ENCODE results near the gene NDUFA12. TPM values are rescaled to one million over a fixed set of nuclear protein-coding genes. Genes with fewer than 3 reads are reported as not detected.

The NDUFA12 gene
- total and polyA plus RNA-seq, 12 donors, result 84.0 to 297 (median 119) TPM

GRCh38 chr12:94951071-94951934 lies 52.2 kb downstream of the NDUFA12 start:
- no peaks in the 10 kb centered on the region for H3K9me3 ChIP-seq (replicated peaks in 1 of 3)
- no peaks in the 10 kb centered on the region for H3K27me3 ChIP-seq
- intact Hi-C loops (cut with DNase I), result no loop called here
- H3K4me3 ChIP-seq, result no peak overlapping the region
- no peaks in the 10 kb centered on the region for H3K36me3 ChIP-seq (replicated peaks in 1 of 2)
- no peaks in the 10 kb centered on the region for H3K4me1 ChIP-seq (replicated peaks in 1 of 2)
- TF ChIP-seq CTCF (IDR thresholded peaks at IDR 0.05) (no peak), POLR2A (IDR thresholded peaks at IDR 0.05) (no peak)
- peak in 1 of 7 donors; percentile 41 for DNase-seq
- 66 to 75% (median 68%) methylated on average over 7 of the region's 7 CpGs for WGBS, 4 donors
- no peak overlapping the region for H3K27ac ChIP-seq

GRCh38 chr12:94948232-94948810 lies 55.2 kb downstream of the NDUFA12 start:
- WGBS, 4 donors, result 75 to 77% (median 75%) methylated on average over 6 of the region's 6 CpGs
- Histone ChIP-seq H3K4me1 (replicated peaks in 1 of 2) (no peaks in the 10 kb centered on the region), H3K27me3 (no peaks in the 10 kb centered on the region), H3K4me3 (no peak overlapping the region), H3K9me3 (replicated peaks in 1 of 3) (no peaks in the 10 kb centered on the region), H3K27ac (no peak overlapping the region), H3K36me3 (replicated peaks in 1 of 2) (no peaks in the 10 kb centered on the region)
- TF ChIP-seq CTCF (IDR thresholded peaks at IDR 0.05), result no peak
- TF ChIP-seq POLR2A (IDR thresholded peaks at IDR 0.05), result no peak
- peak in 1 of 7 donors; percentile 20 for DNase-seq
- intact Hi-C loops (cut with DNase I), result no loop called here

GRCh38 chr12:94942663-94943062 lies 60.8 kb downstream of the NDUFA12 start:
- H3K27me3 ChIP-seq, result no peaks in the 10 kb centered on the region
- no peaks in the 10 kb centered on the region for H3K36me3 ChIP-seq (replicated peaks in 1 of 2)

More at GRCh38 chr12:94942663-94943062, 60.8 kb downstream of the NDUFA12 start:
- DNase-seq, result no peak
- Histone ChIP-seq H3K27ac (no peak overlapping the region), H3K4me3 (no peak overlapping the region), H3K4me1 (replicated peaks in 1 of 2) (no peaks in the 10 kb centered on the region), H3K9me3 (replicated peaks in 1 of 3) (no peaks in the 10 kb centered on the region)
- WGBS, 4 donors, result 80 to 95% (median 87%) methylated on average over 3 of the region's 3 CpGs
- TF ChIP-seq POLR2A (IDR thresholded peaks at IDR 0.05) (no peak), CTCF (IDR thresholded peaks at IDR 0.05) (no peak)
- intact Hi-C loops (cut with DNase I), result no loop called here

Measured in adrenal gland (tissue), 12 donors.